Ovary (tissue), 9 donors: Measurements from ENCODE around the gene WNT2B. TPM values are rescaled to one million over a fixed set of nuclear protein-coding genes. Genes with fewer than 3 reads are reported as not detected.

ENCODE experiments used
- DNase-seq, 5 donors: peaks; one replicate each; pipeline ENCODE4 v3.0.0-alpha.2; 2019 to 2020
- H3K27ac ChIP-seq, 2 donors: fragments of 200-600 bp; one replicate each; pipeline versions ENCODE4 v1.5.1 to v1.8.0; 2019 to 2022
- H3K27me3 ChIP-seq: fragments of 200-600 bp; one replicate; pipeline ENCODE4 v1.8.0; 2022
- H3K36me3 ChIP-seq: fragments of 200-600 bp; sonication (generic); one replicate; pipeline ENCODE4 v1.5.1; 2019
- H3K4me1 ChIP-seq: one replicate; pipeline ENCODE4 v1.8.1; 2013; ENCODE audit warnings: mild to moderate bottlenecking, moderate library complexity; ENCODE audit not compliant: insufficient read depth
- H3K4me3 ChIP-seq: fragments of 200-600 bp; sonication (generic); one replicate; pipeline ENCODE4 v1.5.1; 2017
- H3K9me3 ChIP-seq, 2 donors: fragments of 200-600 bp in 1 of 2; sonication (generic) in 1 of 2; one replicate each; pipeline versions ENCODE4 v1.5.1 to v1.8.1; 2013 to 2019; ENCODE audit warnings: mild to moderate bottlenecking in 1 of 2, moderate library complexity in 1 of 2
- EP300 ChIP-seq: sonication (generic); formaldehyde crosslinking; IDR thresholded peaks from one replicate; pipeline ENCODE4 v1.6.1; 2017; ENCODE audit warnings: antibody characterized with exemption
- POLR2A ChIP-seq: fragments of 450-650 bp; IDR thresholded peaks from one replicate; pipeline ENCODE4 v1.6.1; 2017; ENCODE audit warnings: antibody characterized with exemption, mild to moderate bottlenecking, moderate library complexity
- WGBS, 3 donors: extraction: QIAGEN DNeasy Blood & Tissue Kit in 1 of 3; methylation state at CpG; one replicate each; pipeline versions ENCODE4 v1.1.5 to v1.1.7; 2013 to 2017; 5-methylcytosine and 5-hydroxymethylcytosine counted together
- intact Hi-C, 4 donors: fragments of 100-400 bp; cut with DNase I; formaldehyde crosslinking; loops; one replicate each; pipeline versions ENCODE4 v1.11.0 to v1.15.1; 2022 to 2023
- polyA plus RNA-seq, 2 donors: library from polyadenylated mRNA; stranded (reverse); fragments of 200-250 nt in 1 of 2; fragments of 350-450 nt in 1 of 2; fragmentation: Illumina TruSeq in 1 of 2; extraction: RNeasy Lipid Tissue Mini Kit (QIAGEN cat#74804) in 1 of 2; gene quantifications; one replicate each; pipeline ENCODE4 v1.2.3, GENCODE V29; 2013 to 2014
- total RNA-seq, 7 donors: library from RNA; depleted of rRNA in 2 of 7; stranded (reverse); fragments of >200 nt in 2 of 7; fragmentation: NEBNext Ultra II Directional in 3 of 7; extraction: Animal tissue kit (Norgen Biotek cat#: 25700) in 3 of 7; gene quantifications; one replicate each; pipeline versions ENCODE4 v1.1.0 to v1.2.4, GENCODE V29; 2016 to 2023
- TF ChIP-seq, protein P1 (sequence below), 3 donors: fragments of 450-650 bp in 2 of 3; fragments of 200-600 bp in 1 of 3; IDR thresholded peaks; one replicate each; pipeline versions ENCODE4 v1.5.1 to v1.8.0; 2016 to 2022; ENCODE audit warnings: antibody characterized with exemption in 3 of 3, mild to moderate bottlenecking in 1 of 3
- donor health status: DM: no; HTN: no; CAD: no; lungs with moderate emphysema.
- donor health status: DM: no; HTN: no; CAD: no.
- donor health status: Bipolar disorder and iron deficiency.
- donor health status: DM: yes; HTN: yes; CAD: no.
- donor health status: DM: no; HTN: no; CAD: no.
- donor health status: DM: yes; HTN: yes; CAD: no.

Gene WNT2B
- total and polyA plus RNA-seq, 9 donors: 12.8 to 57.3 (median 33.8) TPM

GRCh38 chr1:112502826-112503225, 5.9 kb upstream of the WNT2B start:
- peak in 1 of 5 donors; percentile 51 for DNase-seq
- Histone ChIP-seq H3K4me1 (peaks cover 36% of the 10 kb centered on the region), H3K4me3 (no peak overlapping the region), H3K36me3 (no peaks in the 10 kb centered on the region), H3K9me3 (no peaks in the 10 kb centered on the region), H3K27ac (no peak overlapping the region), H3K27me3 (no peaks in the 10 kb centered on the region)
- WGBS, 3 donors: 57 to 70% (median 64%) methylated on average over 2 of the region's 2 CpGs
- no peak for TF ChIP-seq POLR2A
- TF ChIP-seq, protein P1, sequence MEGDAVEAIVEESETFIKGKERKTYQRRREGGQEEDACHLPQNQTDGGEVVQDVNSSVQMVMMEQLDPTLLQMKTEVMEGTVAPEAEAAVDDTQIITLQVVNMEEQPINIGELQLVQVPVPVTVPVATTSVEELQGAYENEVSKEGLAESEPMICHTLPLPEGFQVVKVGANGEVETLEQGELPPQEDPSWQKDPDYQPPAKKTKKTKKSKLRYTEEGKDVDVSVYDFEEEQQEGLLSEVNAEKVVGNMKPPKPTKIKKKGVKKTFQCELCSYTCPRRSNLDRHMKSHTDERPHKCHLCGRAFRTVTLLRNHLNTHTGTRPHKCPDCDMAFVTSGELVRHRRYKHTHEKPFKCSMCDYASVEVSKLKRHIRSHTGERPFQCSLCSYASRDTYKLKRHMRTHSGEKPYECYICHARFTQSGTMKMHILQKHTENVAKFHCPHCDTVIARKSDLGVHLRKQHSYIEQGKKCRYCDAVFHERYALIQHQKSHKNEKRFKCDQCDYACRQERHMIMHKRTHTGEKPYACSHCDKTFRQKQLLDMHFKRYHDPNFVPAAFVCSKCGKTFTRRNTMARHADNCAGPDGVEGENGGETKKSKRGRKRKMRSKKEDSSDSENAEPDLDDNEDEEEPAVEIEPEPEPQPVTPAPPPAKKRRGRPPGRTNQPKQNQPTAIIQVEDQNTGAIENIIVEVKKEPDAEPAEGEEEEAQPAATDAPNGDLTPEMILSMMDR (IDR thresholded peaks at IDR 0.05): no peak
- TF ChIP-seq EP300: no peak
- intact Hi-C loops: loop anchor here in 3 of 4 donors (2.0 to 10.0 kb wide), 4 partner anchors 112 to 204 kb away; partner anchors contain the start of genes RHOC (in 3 of the 3), CAPZA1 (in 2 of the 3) and ST7L (in 2 of the 3)

DNA sequence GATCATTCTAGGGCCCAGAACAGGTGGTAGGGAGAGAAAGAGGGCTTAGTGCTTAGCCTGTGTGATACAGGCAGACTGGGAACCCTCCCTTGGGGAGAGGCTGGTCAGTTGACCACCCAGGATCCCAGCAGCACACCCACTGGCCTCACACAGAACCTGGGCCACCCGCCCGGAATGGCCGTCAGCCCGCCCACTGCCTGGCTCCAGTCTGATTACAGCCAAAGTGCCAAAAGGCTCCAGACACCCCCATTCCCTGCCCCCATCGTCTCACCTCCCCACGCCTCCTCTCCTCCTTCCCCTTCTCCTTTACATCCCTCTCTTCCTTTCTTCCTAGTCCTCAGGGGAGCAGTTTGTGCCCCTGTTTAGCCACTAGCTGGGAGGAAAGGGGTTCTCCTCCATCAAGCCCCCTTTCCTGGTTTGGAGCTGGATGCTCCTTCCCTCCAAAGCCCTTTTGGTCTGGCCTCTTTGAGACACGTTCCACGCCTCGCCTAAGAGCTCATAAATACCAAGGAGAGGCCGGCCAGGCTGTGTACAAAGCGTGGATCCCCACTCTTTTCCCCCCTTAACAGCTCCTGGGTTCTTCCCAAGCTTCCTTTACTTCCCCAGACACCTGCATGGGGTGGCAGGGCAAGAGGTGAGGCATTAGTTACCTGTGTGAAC, 4.6 kb upstream of the WNT2B start:
- H3K36me3 ChIP-seq: no peaks in the 10 kb centered on the region
- H3K27me3 ChIP-seq: no peaks in the 10 kb centered on the region
- whole genome bisulfite sequencing, 3 donors: 26 to 29% (median 26%) methylated on average over 11 of the region's 11 CpGs
- peak; percentile 50 to 81 (median 71) for DNase-seq
- H3K4me1 ChIP-seq: peaks cover 38% of the 10 kb centered on the region
- H3K27ac ChIP-seq: peak overlapping the region; percentile 58 to 79
- TF ChIP-seq, protein P1 (IDR thresholded peaks at IDR 0.05): no peak
- TF ChIP-seq POLR2A (no peak), EP300 (no peak)
- no peak overlapping the region for H3K4me3 ChIP-seq
- H3K9me3 ChIP-seq: no peaks in the 10 kb centered on the region
- intact Hi-C loops: loop anchor here in 2 of 4 donors (5.0 to 10.0 kb wide), 3 partner anchors 111 to 203 kb away; partner anchors contain the start of genes CAPZA1 (in 2 of the 2), RHOC (in 2 of the 2) and ST7L (in 2 of the 2)

DNA sequence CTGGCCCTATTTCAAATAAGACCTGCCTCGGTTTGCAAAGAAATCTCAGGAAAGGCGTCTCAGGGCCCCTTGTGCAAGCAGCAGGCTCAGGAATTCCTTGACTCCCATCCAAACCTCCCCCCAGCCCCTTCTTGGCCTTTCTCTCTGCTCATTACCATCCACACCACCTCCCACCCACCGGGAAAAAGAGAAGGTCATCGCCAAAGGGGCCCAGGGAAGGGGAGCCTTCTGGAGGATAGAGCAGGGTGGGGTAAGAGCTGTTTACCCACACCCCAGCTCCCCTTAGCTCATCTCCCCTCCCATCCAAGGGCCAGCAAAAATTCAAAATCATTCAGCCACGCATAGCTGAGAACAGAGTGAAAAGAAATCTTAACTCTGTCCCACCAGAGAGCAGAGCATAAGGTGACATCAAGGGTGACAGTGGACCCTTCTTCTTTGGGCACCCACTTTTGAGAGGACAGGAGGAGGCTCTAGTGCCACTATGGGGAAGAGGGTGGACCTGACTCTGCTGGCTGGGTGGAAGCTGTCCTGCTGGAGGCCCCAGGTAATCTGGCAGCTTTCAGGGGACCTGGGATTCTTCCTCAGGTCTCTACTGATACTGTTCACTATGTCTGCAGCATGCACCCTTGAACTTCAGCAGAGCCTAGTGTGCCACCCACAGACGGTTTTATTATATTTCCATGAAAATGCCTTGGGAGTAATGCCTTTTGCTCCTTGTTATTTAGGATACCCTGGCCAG, 3.9 kb upstream of the WNT2B start:
- DNase-seq: peak; percentile 58 to 75 (median 61)
- intact Hi-C loops: loop anchor here in 3 of 4 donors (5.0 to 10.0 kb wide), 4 partner anchors 110 to 202 kb away; partner anchors contain the start of genes CAPZA1 (in 3 of the 3), ST7L (in 3 of the 3) and RHOC (in 2 of the 3)

GRCh38 chr1:112505400-112505785, 3.4 kb upstream of the WNT2B start:
- no peaks in the 10 kb centered on the region for H3K27me3 ChIP-seq
- no peak overlapping the region for H3K4me3 ChIP-seq
- intact Hi-C loops: loop anchor here in 3 of 4 donors (5.0 to 10.0 kb wide), 3 partner anchors 109 to 199 kb away; partner anchors contain the start of genes CAPZA1 (in 3 of the 3), ST7L (in 3 of the 3) and RHOC (in 1 of the 3)
- TF ChIP-seq, protein P1 (IDR thresholded peaks at IDR 0.05): no peak
- TF ChIP-seq POLR2A: no peak
- no peak for TF ChIP-seq EP300
- H3K9me3 ChIP-seq: no peaks in the 10 kb centered on the region
- peak overlapping the region in 1 of 2 donors; percentile 79 for H3K27ac ChIP-seq
- 2 to 13% (median 5%) methylated on average over 1 of the region's 1 CpG for WGBS, 3 donors
- peaks cover 42% of the 10 kb centered on the region for H3K4me1 ChIP-seq
- DNase-seq: peak; percentile 69 to 87 (median 80)
- H3K36me3 ChIP-seq: no peaks in the 10 kb centered on the region

More for the DNA sequence above, 3.9 kb upstream of the WNT2B start:
- Histone ChIP-seq H3K27me3 (no peaks in the 10 kb centered on the region), H3K4me3 (no peak overlapping the region), H3K36me3 (no peaks in the 10 kb centered on the region), H3K9me3 (no peaks in the 10 kb centered on the region), H3K4me1 (peaks cover 40% of the 10 kb centered on the region), H3K27ac (peak overlapping the region; percentile 58 to 79)
- 13 to 17% (median 15%) methylated on average over 6 of the region's 6 CpGs for WGBS, 3 donors
- TF ChIP-seq, protein P1 (IDR thresholded peaks at IDR 0.05): no peak
- no peak for TF ChIP-seq POLR2A
- no peak for TF ChIP-seq EP300
